Upper lobe of right lung (tissue), 1 donor: ENCODE data around the gene CCBE1. TPM values are rescaled to one million over a fixed set of nuclear protein-coding genes. Genes with fewer than 3 reads are reported as not detected.

Source experiments
- ATAC-seq: fragments of 200-7000 bp; cut with Tn5 transposase; one replicate; pipeline ENCODE4 v1.9.1; 2020; ENCODE audit warnings: mild to moderate bottlenecking, moderate library complexity
- DNase-seq: peaks from one replicate; pipeline ENCODE4 v3.0.0-alpha.2; 2020
- H3K27ac ChIP-seq: fragments of 200-600 bp; one replicate; pipeline ENCODE4 v1.8.0; 2022
- H3K27me3 ChIP-seq: fragments of 200-600 bp; one replicate; pipeline ENCODE4 v1.8.0; 2022; ENCODE audit warnings: mild to moderate bottlenecking
- H3K36me3 ChIP-seq: fragments of 200-600 bp; one replicate; pipeline ENCODE4 v1.8.0; 2022
- H3K4me1 ChIP-seq: fragments of 200-600 bp; one replicate; pipeline ENCODE4 v1.8.0; 2022
- H3K4me3 ChIP-seq: fragments of 200-600 bp; one replicate; pipeline ENCODE4 v1.8.0; 2022; ENCODE audit warnings: mild to moderate bottlenecking
- H3K9me3 ChIP-seq: fragments of 200-600 bp; one replicate; pipeline ENCODE4 v1.8.0; 2022
- CTCF ChIP-seq: fragments of 200-600 bp; IDR thresholded peaks from one replicate; pipeline ENCODE4 v1.8.0; 2022; ENCODE audit warnings: antibody characterized with exemption
- intact Hi-C: fragments of 100-400 bp; cut with DNase I; formaldehyde crosslinking; loops from one replicate; pipeline ENCODE4 v1.11.0; 2022
- total RNA-seq: library from RNA; stranded (reverse); fragmentation: NEBNext Ultra II Directional; extraction: Animal tissue kit (Norgen Biotek cat#: 25700); gene quantifications from one replicate; pipeline ENCODE4 v1.2.1, GENCODE V29; 2021
- donor health status: DM: no; HTN: yes; CAD: no; lungs with severe emphysema.

CCBE1 gene
- total RNA-seq, 1 donor from 2014 or later, result 27.8 TPM

GRCh38 chr18:59468821-59469220 is 228.4 kb downstream of the CCBE1 start:
- no peaks in the 10 kb centered on the region for H3K36me3 ChIP-seq
- no peak overlapping the region for H3K4me3 ChIP-seq
- H3K27me3 ChIP-seq, result no peaks in the 10 kb centered on the region
- intact Hi-C loops, result no loop called here
- DNase-seq, result no peak
- TF ChIP-seq CTCF, result no peak
- no peaks in the 10 kb centered on the region for H3K4me1 ChIP-seq
- H3K9me3 ChIP-seq, result no peaks in the 10 kb centered on the region
- ATAC-seq, result no peak
- H3K27ac ChIP-seq, result no peak overlapping the region

DNA sequence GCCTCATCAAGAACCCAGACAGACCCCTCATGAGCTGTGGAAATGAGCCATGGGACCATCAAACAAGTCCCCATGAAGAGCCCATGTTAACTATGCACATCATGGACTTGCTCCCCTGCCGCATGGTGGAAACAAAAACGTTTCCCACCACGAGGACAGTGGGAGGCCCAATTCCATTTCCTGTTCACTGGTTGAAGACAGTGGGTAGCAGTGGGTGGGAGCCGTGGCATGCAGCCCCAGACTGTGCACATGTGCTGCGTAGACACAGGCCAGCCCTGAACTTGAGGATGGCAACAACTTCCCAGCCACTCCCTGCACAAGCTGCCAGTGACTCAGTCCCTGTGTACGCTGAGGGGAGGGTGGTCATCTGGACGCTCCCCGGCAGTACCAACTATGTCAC is 229.7 kb downstream of the CCBE1 start:
- H3K36me3 ChIP-seq, result no peaks in the 10 kb centered on the region
- no peaks in the 10 kb centered on the region for H3K9me3 ChIP-seq
- DNase-seq (no peak), ATAC-seq (no peak)
- no peaks in the 10 kb centered on the region for H3K4me1 ChIP-seq
- TF ChIP-seq CTCF, result no peak
- no peaks in the 10 kb centered on the region for H3K27me3 ChIP-seq
- H3K27ac ChIP-seq, result no peak overlapping the region
- no peak overlapping the region for H3K4me3 ChIP-seq
- intact Hi-C loops, result no loop called here

DNA sequence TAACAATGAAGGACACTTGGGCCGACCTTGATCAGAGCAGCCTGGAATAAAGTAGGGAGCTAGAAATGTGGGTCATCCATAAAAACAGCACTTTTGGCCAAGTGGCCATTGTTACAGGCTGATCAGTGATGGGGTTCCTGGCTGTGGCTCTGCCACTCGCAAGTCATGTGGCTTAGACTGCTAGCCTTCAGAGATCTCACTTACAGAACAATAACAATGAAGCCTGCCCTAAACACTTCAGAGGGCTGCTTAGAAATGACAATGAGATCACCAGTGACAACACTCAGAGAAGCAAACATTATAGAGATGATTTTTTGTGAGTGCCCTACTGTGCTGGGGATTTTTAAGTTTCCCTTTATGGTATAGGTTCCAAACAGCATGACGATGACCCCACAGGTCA is 230.2 kb downstream of the CCBE1 start:
- Histone ChIP-seq H3K4me1 (no peaks in the 10 kb centered on the region), H3K27me3 (no peaks in the 10 kb centered on the region), H3K27ac (no peak overlapping the region), H3K4me3 (no peak overlapping the region), H3K36me3 (no peaks in the 10 kb centered on the region), H3K9me3 (no peaks in the 10 kb centered on the region)
- no peak for ATAC-seq
- DNase-seq, result no peak
- intact Hi-C loops, result no loop called here
- no peak for TF ChIP-seq CTCF

- ATAC-seq (no peak), DNase-seq (no peak)
- Histone ChIP-seq H3K4me1 (peaks cover 5% of the 10 kb centered on the region), H3K4me3 (no peak overlapping the region), H3K36me3 (no peaks in the 10 kb centered on the region), H3K9me3 (no peaks in the 10 kb centered on the region), H3K27me3 (no peaks in the 10 kb centered on the region), H3K27ac (no peak overlapping the region)
- intact Hi-C loops, result no loop called here
- TF ChIP-seq CTCF, result no peak
These were observed 232.7 kb downstream of the CCBE1 start for GRCh38 chr18:59464486-59464885.

GRCh38 chr18:59461171-59461570 is 236.1 kb downstream of the CCBE1 start:
- Histone ChIP-seq H3K4me3 (no peak overlapping the region), H3K4me1 (peaks cover 5% of the 10 kb centered on the region), H3K36me3 (no peaks in the 10 kb centered on the region), H3K27me3 (no peaks in the 10 kb centered on the region), H3K27ac (no peak overlapping the region), H3K9me3 (no peaks in the 10 kb centered on the region)
- no peak for ATAC-seq
- no peak for TF ChIP-seq CTCF
- no peak for DNase-seq
- intact Hi-C loops, result no loop called here

GRCh38 chr18:59460072-59460420 is 237.2 kb downstream of the CCBE1 start:
- H3K36me3 ChIP-seq, result no peaks in the 10 kb centered on the region
- ATAC-seq, result peak; percentile 47
- intact Hi-C loops, result no loop called here
- H3K4me1 ChIP-seq, result peaks cover 5% of the 10 kb centered on the region
- no peak for TF ChIP-seq CTCF
- H3K27ac ChIP-seq, result no peak overlapping the region
- no peaks in the 10 kb centered on the region for H3K27me3 ChIP-seq
- H3K4me3 ChIP-seq, result no peak overlapping the region
- no peaks in the 10 kb centered on the region for H3K9me3 ChIP-seq
- no peak for DNase-seq
